Panc1 (cell line): Measurements from ENCODE around the gene EWSR1.

Experiments used
- POLR2AphosphoS5 ChIP-seq: IDR thresholded peaks from 2 replicates; pipeline ENCODE4 v1.6.1; 2012; ENCODE audit warnings: mild to moderate bottlenecking, low read depth, low read length, moderate library complexity
- SIN3A ChIP-seq: IDR thresholded peaks from 2 replicates; pipeline ENCODE4 v1.6.1; 2012; ENCODE audit warnings: low read depth, mild to moderate bottlenecking, low read length, moderate library complexity, borderline replicate concordance; ENCODE audit not compliant: insufficient read depth
- TCF7L2 ChIP-seq: IDR thresholded peaks from 2 replicates; pipeline ENCODE4 v1.6.1; 2011; ENCODE audit warnings: mild to moderate bottlenecking, low read depth, low read length, inconsistent platforms
- TF ChIP-seq, protein P1 (sequence below), 2 experiments: IDR thresholded peaks; 2 replicates each; pipeline ENCODE4 v1.6.1; 2011 to 2012; ENCODE audit warnings: low read depth in 2 of 2, control low read depth in 1 of 2, low read length in 1 of 2, mild to moderate bottlenecking in 1 of 2, moderate library complexity in 1 of 2; ENCODE audit not compliant: insufficient read depth in 1 of 2
- TF ChIP-seq, protein P2 (sequence below): fragments of 450-650 bp; IDR thresholded peaks from 2 replicates; pipeline ENCODE4 v1.5.1; 2017; ENCODE audit warnings: mild to moderate bottlenecking

DNA sequence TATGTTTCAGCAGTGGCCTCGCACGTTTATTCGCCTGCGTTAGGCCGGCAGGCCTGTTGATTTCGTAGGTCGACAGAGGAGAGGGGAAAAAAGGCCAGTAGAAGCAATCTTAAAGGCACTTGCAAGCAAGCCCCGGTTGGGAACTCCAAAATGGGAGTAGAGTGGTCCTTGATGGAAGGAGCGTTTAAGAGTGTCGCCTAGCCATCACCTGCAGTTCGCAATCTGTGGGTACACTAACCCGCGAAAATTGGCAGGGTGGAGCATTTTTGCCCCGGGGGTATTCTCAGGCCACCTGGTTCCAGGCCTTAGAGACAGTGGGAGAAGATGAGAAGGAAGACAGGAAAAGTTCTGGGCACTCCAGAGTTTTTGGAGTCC lies 1.1 kb downstream of the EWSR1 start:
- TF ChIP-seq, protein P1, sequence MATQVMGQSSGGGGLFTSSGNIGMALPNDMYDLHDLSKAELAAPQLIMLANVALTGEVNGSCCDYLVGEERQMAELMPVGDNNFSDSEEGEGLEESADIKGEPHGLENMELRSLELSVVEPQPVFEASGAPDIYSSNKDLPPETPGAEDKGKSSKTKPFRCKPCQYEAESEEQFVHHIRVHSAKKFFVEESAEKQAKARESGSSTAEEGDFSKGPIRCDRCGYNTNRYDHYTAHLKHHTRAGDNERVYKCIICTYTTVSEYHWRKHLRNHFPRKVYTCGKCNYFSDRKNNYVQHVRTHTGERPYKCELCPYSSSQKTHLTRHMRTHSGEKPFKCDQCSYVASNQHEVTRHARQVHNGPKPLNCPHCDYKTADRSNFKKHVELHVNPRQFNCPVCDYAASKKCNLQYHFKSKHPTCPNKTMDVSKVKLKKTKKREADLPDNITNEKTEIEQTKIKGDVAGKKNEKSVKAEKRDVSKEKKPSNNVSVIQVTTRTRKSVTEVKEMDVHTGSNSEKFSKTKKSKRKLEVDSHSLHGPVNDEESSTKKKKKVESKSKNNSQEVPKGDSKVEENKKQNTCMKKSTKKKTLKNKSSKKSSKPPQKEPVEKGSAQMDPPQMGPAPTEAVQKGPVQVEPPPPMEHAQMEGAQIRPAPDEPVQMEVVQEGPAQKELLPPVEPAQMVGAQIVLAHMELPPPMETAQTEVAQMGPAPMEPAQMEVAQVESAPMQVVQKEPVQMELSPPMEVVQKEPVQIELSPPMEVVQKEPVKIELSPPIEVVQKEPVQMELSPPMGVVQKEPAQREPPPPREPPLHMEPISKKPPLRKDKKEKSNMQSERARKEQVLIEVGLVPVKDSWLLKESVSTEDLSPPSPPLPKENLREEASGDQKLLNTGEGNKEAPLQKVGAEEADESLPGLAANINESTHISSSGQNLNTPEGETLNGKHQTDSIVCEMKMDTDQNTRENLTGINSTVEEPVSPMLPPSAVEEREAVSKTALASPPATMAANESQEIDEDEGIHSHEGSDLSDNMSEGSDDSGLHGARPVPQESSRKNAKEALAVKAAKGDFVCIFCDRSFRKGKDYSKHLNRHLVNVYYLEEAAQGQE (IDR thresholded peaks at IDR 0.05; ENCODE audit: insufficient read depth in 1 of 2, low read depth in 2 of 2, low read length in 1 of 2) = no peak
- TF ChIP-seq, protein P2, sequence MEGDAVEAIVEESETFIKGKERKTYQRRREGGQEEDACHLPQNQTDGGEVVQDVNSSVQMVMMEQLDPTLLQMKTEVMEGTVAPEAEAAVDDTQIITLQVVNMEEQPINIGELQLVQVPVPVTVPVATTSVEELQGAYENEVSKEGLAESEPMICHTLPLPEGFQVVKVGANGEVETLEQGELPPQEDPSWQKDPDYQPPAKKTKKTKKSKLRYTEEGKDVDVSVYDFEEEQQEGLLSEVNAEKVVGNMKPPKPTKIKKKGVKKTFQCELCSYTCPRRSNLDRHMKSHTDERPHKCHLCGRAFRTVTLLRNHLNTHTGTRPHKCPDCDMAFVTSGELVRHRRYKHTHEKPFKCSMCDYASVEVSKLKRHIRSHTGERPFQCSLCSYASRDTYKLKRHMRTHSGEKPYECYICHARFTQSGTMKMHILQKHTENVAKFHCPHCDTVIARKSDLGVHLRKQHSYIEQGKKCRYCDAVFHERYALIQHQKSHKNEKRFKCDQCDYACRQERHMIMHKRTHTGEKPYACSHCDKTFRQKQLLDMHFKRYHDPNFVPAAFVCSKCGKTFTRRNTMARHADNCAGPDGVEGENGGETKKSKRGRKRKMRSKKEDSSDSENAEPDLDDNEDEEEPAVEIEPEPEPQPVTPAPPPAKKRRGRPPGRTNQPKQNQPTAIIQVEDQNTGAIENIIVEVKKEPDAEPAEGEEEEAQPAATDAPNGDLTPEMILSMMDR = no peak
- TF ChIP-seq SIN3A (0 out of 2 replicates have a peak, but pooled peaks have one; percentile 20), TCF7L2 (no peak), POLR2AphosphoS5 (no peak)
